ENCODE data around the gene DSCAM. TPM values are rescaled to one million over a fixed set of nuclear protein-coding genes. Genes with fewer than 3 reads are reported as not detected.

The DSCAM gene
- total RNA-seq, 1 experiment from 2014 or later, result not detected

GRCh38 chr21:40603774-40604173, 243.2 kb downstream of the DSCAM start:
- DNase-seq (ENCODE audit: low read depth), result no peak
- in situ Hi-C loops (cut with HindIII; ENCODE audit: low pct_unique_long_range_greater_than_20kb, low sequenced_read_pairs), result no loop called here

GRCh38 chr21:40602080-40602479, 244.9 kb downstream of the DSCAM start:
- in situ Hi-C loops (cut with HindIII; ENCODE audit: low pct_unique_long_range_greater_than_20kb, low sequenced_read_pairs), result no loop called here
- no peak for DNase-seq (ENCODE audit: low read depth)

GRCh38 chr21:40595806-40596205, 251.2 kb downstream of the DSCAM start:
- in situ Hi-C loops (cut with HindIII; ENCODE audit: low pct_unique_long_range_greater_than_20kb, low sequenced_read_pairs), result no loop called here
- no peak for DNase-seq (ENCODE audit: low read depth)

- in situ Hi-C loops (cut with HindIII; ENCODE audit: low pct_unique_long_range_greater_than_20kb, low sequenced_read_pairs), result no loop called here
Measured at GRCh38 chr21:40587736-40588346, 259.1 kb downstream of the DSCAM start.

GRCh38 chr21:40586575-40586974, 260.4 kb downstream of the DSCAM start:
- no peak for DNase-seq (ENCODE audit: low read depth)
- in situ Hi-C loops (cut with HindIII; ENCODE audit: low pct_unique_long_range_greater_than_20kb, low sequenced_read_pairs), result no loop called here

More at GRCh38 chr21:40587736-40588346, 259.1 kb downstream of the DSCAM start:
- no peak for DNase-seq (ENCODE audit: low read depth)

GRCh38 chr21:40577285-40578043, 269.5 kb downstream of the DSCAM start:
- in situ Hi-C loops (cut with HindIII; ENCODE audit: low pct_unique_long_range_greater_than_20kb, low sequenced_read_pairs), result no loop called here
- DNase-seq (ENCODE audit: low read depth), result no peak

- DNase-seq (ENCODE audit: low read depth), result no peak
- in situ Hi-C loops (cut with HindIII; ENCODE audit: low pct_unique_long_range_greater_than_20kb, low sequenced_read_pairs), result no loop called here
Measured at GRCh38 chr21:40575976-40576375, 271.0 kb downstream of the DSCAM start.

GRCh38 chr21:40569357-40569756, 277.6 kb downstream of the DSCAM start:
- in situ Hi-C loops (cut with HindIII; ENCODE audit: low pct_unique_long_range_greater_than_20kb, low sequenced_read_pairs), result no loop called here
- no peak for DNase-seq (ENCODE audit: low read depth)

- DNase-seq (ENCODE audit: low read depth), result no peak
- in situ Hi-C loops (cut with HindIII; ENCODE audit: low pct_unique_long_range_greater_than_20kb, low sequenced_read_pairs), result no loop called here
Measured at GRCh38 chr21:40568807-40569206, 278.2 kb downstream of the DSCAM start.

- no peak for DNase-seq (ENCODE audit: low read depth)
- in situ Hi-C loops (cut with HindIII; ENCODE audit: low pct_unique_long_range_greater_than_20kb, low sequenced_read_pairs), result no loop called here
Measured at GRCh38 chr21:40567501-40567900, 279.5 kb downstream of the DSCAM start.

- DNase-seq (ENCODE audit: low read depth), result no peak
- in situ Hi-C loops (cut with HindIII; ENCODE audit: low pct_unique_long_range_greater_than_20kb, low sequenced_read_pairs), result no loop called here
Measured at GRCh38 chr21:40566486-40566885, 280.5 kb downstream of the DSCAM start.

GRCh38 chr21:40564318-40564717, 282.6 kb downstream of the DSCAM start:
- in situ Hi-C loops (cut with HindIII; ENCODE audit: low pct_unique_long_range_greater_than_20kb, low sequenced_read_pairs), result no loop called here
- DNase-seq (ENCODE audit: low read depth), result no peak

GRCh38 chr21:40563900-40564299, 283.1 kb downstream of the DSCAM start:
- in situ Hi-C loops (cut with HindIII; ENCODE audit: low pct_unique_long_range_greater_than_20kb, low sequenced_read_pairs), result no loop called here
- no peak for DNase-seq (ENCODE audit: low read depth)

- DNase-seq (ENCODE audit: low read depth), result no peak
- in situ Hi-C loops (cut with HindIII; ENCODE audit: low pct_unique_long_range_greater_than_20kb, low sequenced_read_pairs), result no loop called here
Measured at GRCh38 chr21:40562242-40563002, 284.5 kb downstream of the DSCAM start.

GRCh38 chr21:40556442-40556968, 290.5 kb downstream of the DSCAM start:
- DNase-seq (ENCODE audit: low read depth), result no peak
- in situ Hi-C loops (cut with HindIII; ENCODE audit: low pct_unique_long_range_greater_than_20kb, low sequenced_read_pairs), result no loop called here

- no peak for DNase-seq (ENCODE audit: low read depth)
- in situ Hi-C loops (cut with HindIII; ENCODE audit: low pct_unique_long_range_greater_than_20kb, low sequenced_read_pairs), result no loop called here
Measured at GRCh38 chr21:40555021-40555528, 291.9 kb downstream of the DSCAM start.

GRCh38 chr21:40553781-40554180, 293.2 kb downstream of the DSCAM start:
- in situ Hi-C loops (cut with HindIII; ENCODE audit: low pct_unique_long_range_greater_than_20kb, low sequenced_read_pairs), result no loop called here

GRCh38 chr21:40547906-40548513, 298.9 kb downstream of the DSCAM start:
- DNase-seq (ENCODE audit: low read depth), result no peak
- in situ Hi-C loops (cut with HindIII; ENCODE audit: low pct_unique_long_range_greater_than_20kb, low sequenced_read_pairs), result no loop called here

More at GRCh38 chr21:40553781-40554180, 293.2 kb downstream of the DSCAM start:
- no peak for DNase-seq (ENCODE audit: low read depth)

Measured in Caki2 (cell line).